GM18520 (cell line): ENCODE results near the gene PPP1R3G.

ENCODE experiments used
- ATAC-seq: cut with Tn5 transposase; IDR thresholded peaks from one replicate; pipeline ENCODE4 v1.9.1; 2021; ENCODE audit not compliant: unreplicated experiment

Gene PPP1R3G

DNA sequence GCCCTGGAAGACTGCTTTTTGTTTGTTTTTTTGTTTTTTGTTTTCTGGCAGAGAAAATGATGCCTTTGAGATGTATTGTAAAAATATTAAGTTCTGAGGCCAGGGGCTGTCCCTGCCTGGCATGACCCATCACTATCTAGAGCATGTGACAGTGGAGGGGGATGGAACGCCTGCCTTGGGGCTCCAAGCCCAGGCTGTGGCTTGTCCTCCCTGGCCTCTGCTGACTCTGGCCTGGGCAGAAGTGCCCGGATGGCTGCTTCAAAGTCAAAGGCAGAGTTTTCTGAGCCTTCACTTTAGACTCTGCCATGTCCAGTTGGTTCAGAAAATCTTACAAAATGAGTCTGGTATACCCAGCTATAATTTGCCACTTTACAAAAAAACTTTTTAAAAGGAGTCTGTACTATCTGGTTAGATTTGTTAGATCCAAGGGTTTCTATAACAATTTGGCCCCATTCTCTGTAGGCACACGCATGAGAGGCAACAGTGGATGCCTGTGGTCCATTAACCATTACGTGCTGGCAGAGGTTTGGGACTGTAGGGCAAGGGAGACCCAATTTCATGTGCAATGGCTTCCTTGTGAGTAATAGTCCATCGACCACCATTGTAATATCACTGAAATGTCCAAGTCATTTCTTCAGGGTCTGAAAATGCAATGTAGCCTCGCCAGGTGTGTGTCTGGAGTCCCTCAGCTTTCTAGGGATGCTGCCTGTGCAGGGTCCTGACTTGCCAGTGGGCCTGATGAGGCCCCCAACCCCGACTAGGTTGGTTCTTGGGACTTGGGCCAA is 8.3 kb downstream of the PPP1R3G start:
- ATAC-seq = no peak

DNA sequence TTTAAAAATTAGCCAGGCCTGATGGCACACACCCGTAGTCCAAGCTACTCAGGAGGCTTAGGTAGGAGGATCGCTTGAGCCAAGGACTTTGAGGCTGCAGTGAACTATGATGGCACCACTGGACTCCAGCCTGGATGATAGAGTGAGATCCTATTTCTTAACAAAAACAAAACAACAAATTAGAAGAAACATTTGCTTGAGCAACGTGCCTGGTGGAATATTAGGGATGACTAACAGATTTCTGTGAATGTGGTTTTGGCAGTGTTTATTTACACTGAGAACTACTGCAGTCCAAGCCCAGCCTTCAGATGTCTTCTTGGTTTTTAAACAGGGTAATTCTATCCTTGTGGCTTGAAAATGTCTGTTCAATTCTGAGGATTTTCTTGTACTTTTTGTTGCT is 9.2 kb downstream of the PPP1R3G start:
- ATAC-seq = no peak

DNA sequence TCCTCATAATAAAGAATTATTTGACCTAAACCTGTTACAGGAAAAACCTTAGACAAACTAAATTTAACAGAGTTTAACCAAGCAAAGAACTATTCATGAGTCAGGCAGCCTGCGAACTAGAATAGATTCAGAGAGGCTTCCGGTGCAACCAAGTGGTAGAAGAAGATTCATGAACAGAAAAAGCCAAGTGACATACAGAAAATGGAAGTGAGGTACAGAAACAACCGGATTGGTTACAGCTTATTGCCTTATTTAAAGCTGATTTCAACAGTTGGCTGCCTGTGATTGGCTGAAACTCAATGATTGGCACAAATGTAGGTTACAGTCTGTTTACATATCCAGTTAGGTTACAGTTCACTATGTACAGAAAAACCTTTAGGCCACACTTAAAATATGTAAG is 10.1 kb downstream of the PPP1R3G start:
- ATAC-seq = peak; percentile 55

- ATAC-seq = no peak
Measured at GRCh38 chr6:5096482-5096881, 11.3 kb downstream of the PPP1R3G start.

DNA sequence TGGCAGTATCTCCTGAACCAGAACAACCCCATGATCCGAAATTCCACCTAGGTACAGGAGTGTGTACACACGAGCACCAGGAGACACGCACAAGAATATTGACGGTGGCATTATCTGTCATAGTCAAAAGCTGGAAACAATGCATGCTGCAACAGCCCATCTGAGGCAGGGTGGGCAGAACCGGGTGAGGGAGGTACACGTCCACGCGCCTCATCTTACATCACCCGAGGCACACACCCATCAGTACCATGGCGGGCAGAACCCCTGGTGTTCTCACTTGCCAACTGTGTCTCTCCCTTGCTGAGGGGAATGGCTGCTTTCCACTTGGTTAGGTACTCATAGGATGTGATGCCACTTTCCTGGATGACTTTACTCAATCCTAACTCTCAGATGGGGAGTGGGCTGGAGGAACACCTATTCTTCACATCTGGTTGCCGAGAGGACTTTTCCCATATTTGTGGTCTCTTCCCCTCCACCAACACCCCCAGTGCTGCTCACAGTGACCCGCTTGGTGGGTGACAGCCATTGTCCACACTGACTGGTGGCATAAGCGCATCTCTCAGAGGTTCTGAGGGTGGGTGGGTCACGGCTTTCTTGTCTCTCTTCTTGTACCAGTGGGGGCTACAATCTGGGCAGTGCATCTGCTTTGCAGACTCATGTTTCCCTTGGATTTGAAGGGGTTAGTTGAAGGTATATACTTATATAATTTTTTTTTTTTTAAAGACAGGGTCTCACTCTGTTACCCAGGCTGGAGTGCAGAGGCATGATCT is 13.5 kb downstream of the PPP1R3G start:
- no peak for ATAC-seq

GRCh38 chr6:5099537-5099936 is 14.4 kb downstream of the PPP1R3G start:
- ATAC-seq = no peak

DNA sequence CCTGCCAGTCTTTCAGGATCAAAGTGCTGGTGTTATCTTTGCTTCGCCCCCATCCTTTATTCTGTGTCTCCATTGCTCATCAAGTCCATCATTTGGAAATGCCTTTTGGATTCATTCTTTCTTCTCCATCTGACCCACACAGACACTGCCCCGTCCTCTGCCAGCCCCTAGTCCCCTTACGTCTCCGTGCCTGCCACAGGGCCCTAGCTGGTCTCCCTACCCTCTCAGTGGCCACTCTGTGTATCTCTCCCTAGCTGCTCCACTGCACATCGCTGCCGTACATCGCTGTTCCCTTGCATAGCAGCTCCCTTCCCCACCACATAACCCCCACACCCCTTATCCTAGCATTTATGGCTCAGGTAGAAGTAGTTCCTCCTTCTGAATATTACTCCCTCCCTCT is 15.7 kb downstream of the PPP1R3G start:
- no peak for ATAC-seq

DNA sequence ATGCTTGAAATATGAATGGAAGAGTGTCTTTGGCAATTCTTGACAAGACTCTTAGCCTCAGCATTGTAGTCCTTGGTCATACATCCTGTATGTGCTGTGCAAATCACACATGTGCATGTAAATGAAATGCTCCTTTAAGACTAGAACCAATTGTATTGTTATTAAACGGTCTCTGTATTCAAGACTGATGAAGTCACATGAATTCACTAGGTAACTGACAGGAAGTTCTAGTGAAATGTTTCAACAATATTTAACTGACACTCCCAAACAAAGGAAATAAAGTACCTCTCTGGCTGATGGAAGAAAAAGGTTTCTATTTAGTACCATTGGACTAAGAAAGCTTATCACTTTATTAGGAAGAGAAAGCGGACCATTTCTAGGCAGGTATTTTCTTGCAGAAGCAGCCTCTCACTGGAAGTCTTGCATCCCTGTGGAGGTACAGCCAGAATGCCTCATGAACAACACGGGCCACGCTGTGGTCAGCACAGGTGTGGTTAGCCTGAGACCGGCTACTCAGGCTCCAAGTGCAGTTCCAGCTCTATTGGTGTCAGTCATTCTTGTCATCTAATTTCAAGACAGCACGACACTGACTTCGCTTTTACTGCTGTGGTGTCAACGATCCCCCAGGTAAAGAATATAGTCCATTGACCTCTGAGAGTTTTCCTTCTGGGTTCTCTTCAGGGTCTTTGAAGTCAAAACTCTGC is 17.3 kb downstream of the PPP1R3G start:
- no peak for ATAC-seq

- no peak for ATAC-seq
Measured at GRCh38 chr6:5103250-5103649, 18.1 kb downstream of the PPP1R3G start.

DNA sequence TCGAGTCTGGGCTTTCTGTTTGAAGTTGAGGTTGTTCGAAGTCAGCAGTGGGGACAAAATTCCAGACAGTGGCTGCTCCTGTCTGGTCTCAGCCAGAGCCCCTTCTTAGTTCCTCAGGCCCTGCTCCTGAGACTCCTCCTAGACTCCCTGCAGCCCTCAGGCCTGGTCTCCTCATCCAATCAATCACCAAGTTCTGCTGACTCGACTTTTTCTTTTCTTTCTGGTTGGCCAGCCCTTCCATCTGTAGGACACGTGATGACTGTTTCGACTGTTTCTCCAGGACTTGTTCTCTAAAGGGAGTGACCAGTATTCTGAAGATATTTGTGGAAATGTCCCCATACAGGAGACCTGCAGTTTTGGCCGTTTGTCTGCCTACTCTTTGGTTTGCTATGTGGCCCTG is 19.5 kb downstream of the PPP1R3G start:
- ATAC-seq = no peak

DNA sequence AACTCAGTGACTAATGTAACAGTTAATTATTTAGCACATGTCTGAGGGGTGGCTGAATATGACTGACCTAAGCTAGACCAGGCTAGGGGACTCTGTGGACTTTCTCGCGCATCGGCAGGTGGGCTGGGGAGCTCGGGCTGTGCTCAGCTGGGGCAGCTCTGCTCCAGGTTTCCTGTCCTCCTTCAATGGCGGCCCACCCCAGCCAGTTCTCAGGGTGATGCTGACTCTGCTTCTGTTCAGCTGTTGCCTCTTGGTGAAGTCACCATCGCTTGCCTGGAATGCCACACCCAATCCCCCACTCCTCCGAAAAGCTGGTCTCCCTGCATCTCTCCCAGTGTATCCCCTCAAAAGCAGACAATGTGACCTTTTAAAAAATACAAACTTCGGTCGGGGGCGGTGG is 20.0 kb downstream of the PPP1R3G start:
- ATAC-seq = no peak

GRCh38 chr6:5107341-5107740 is 22.2 kb downstream of the PPP1R3G start:
- ATAC-seq = no peak

DNA sequence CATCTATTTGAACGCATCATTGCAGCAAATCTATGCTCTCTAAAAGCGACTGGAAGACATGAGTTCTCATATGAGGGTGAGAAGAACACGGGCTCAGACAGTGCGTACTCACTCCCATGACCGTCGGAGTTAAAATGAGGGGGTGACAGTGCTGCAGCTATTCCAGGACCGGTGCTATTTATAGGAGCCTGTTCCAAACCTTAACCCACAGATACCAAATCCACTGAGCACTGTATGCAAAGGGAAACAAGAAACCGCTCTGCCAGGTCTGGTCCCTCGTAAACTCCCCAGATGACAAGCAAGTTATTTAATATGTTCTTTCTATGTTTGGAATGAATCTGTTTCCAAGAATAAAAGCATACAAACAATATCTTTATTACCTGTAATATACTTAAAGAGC is 22.9 kb downstream of the PPP1R3G start:
- no peak for ATAC-seq

- no peak for ATAC-seq
Measured at GRCh38 chr6:5108536-5109150, 23.5 kb downstream of the PPP1R3G start.

DNA sequence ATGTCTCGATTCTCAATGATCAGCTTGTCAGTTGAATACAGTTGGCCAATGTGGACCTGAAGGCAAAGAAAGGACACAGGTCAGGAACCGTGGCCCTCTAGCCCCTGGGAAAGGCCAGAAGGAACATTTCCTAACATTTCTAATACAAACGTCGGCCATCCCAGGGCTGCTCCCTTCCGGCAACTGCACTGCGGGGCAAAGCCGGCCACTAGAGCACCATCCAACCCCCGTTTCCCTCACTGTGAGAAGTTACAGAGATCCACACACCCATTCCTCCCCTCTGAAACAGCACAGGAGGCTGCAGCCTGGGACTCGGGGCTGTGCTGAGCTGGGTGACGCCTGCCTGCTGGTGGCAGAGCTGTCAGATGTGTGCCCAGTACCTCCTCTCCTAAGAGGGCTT is 24.3 kb downstream of the PPP1R3G start:
- ATAC-seq = no peak

DNA sequence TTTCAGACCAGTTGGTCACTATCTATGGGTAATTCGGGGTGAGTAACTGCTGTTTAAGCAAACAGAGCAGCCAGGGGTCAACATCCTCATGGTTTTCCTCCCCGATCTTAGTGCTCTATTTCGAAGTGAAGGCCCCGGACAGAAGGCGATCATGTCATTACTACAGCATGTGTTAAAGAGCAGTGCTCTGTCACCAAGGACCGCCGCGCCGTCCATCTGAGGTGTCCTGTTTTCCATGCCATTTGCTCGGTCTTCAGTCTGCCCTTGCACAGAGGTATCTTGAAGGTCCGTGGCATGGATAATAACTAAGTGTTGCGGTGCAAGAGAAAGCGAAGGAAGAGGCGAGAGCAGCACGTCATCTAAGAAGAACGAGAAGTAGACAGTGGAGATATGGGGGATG is 25.1 kb downstream of the PPP1R3G start:
- ATAC-seq = no peak

DNA sequence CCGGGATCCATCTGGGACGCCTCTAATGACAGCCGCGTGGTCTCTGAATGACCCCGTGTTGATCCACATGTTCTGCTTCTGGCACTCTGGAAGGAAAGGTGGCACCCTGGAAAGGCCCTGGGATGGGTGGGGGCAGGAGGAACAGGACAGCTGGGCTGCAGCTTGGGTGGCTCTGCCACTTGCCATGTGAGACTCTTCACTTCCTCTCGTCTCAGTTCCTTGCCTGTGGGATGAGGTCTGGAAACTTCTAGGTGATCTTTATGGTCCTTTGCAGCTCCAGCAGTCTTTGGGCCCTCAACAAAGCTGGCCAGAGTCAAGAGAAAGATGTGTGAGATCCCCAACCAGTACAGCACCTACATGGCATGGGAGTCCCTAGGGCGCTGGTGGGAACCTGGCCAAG is 26.5 kb downstream of the PPP1R3G start:
- no peak for ATAC-seq

GRCh38 chr6:5112066-5112799 is 27.1 kb downstream of the PPP1R3G start:
- no peak for ATAC-seq

GRCh38 chr6:5113096-5113495 is 28.0 kb downstream of the PPP1R3G start:
- no peak for ATAC-seq

GRCh38 chr6:5115168-5115567 is 30.0 kb downstream of the PPP1R3G start:
- ATAC-seq = no peak
